Muscle layer of duodenum (tissue), 2 donors: ENCODE results near the gene DLG5.

ENCODE experiments used
- H3K27ac ChIP-seq: one replicate; pipeline ENCODE4 v1.7.0; 2013; ENCODE audit warnings: mild to moderate bottlenecking, low read length
- H3K27me3 ChIP-seq: one replicate; pipeline ENCODE4 v1.7.0; 2013; ENCODE audit warnings: low read depth, mild to moderate bottlenecking, control low read depth, low read length
- H3K36me3 ChIP-seq, 2 donors: one replicate each; pipeline ENCODE4 v1.7.0; 2013; ENCODE audit warnings: low read length in 2 of 2, control low read depth in 1 of 2, mild to moderate bottlenecking in 1 of 2; ENCODE audit not compliant: insufficient read depth in 2 of 2, control insufficient read depth in 1 of 2
- H3K4me1 ChIP-seq, 2 donors: one replicate each; pipeline ENCODE4 v1.7.0; 2013; ENCODE audit warnings: low read length in 2 of 2, mild to moderate bottlenecking in 2 of 2, control low read depth in 1 of 2, moderate library complexity in 1 of 2; ENCODE audit not compliant: insufficient read depth in 2 of 2, control insufficient read depth in 1 of 2
- H3K4me3 ChIP-seq, 2 donors: one replicate each; pipeline ENCODE4 v1.7.0; 2013; ENCODE audit warnings: low read length in 2 of 2, low read depth in 1 of 2, mild to moderate bottlenecking in 1 of 2
- H3K9me3 ChIP-seq, 2 donors: one replicate each; pipeline ENCODE4 v1.7.0; 2013; ENCODE audit warnings: low read length in 2 of 2, control low read depth in 1 of 2, mild to moderate bottlenecking in 1 of 2; ENCODE audit not compliant: control insufficient read depth in 1 of 2
- donor health status: healthy.

DLG5 gene

DNA sequence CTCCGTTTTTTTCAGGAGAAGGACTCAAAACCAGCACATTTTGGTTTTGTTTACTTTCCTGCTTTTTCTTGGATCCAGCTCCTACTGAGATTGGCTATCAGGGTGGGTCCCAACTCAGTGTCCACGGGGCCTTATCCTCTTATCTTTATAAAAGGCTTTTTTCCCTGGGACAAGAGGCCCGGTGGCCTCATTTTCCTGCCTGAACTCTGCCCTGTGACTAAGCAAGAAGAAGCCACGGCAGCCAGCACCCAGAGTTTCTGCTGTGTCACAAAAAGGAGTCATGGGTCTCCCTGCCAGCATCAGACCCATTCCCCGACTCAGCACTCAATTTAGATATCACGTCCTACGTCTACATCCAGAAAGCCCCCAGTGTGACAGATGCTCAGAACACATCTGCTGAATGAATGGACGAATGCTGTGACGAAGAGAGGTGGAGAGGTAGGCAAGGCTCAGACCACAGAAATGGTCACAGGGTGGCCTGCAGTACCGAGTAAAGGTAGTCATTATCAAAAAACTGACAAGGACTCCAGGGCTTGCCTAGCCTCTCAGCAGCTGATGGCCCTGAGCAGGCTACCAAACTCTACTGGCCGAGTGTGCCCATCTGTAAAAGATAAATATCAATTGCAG lies 16.7 kb downstream of the DLG5 start:
- Histone ChIP-seq H3K36me3 (no peaks in the 10 kb centered on the region), H3K27me3 (no peaks in the 10 kb centered on the region), H3K4me1 (peaks cover 0 to 19% of the 10 kb centered on the region in 2 donors), H3K4me3 (no peak overlapping the region), H3K27ac (peak overlapping the region; percentile 78), H3K9me3 (no peaks in the 10 kb centered on the region)

- Histone ChIP-seq H3K36me3 (no peaks in the 10 kb centered on the region), H3K27me3 (no peaks in the 10 kb centered on the region), H3K9me3 (no peaks in the 10 kb centered on the region), H3K4me1 (peaks cover 0 to 19% of the 10 kb centered on the region in 2 donors), H3K4me3 (no peak overlapping the region), H3K27ac (peak overlapping the region; percentile 78)
Measured at GRCh38 chr10:77909021-77909748, 17.4 kb downstream of the DLG5 start.

GRCh38 chr10:77907900-77908717 lies 18.4 kb downstream of the DLG5 start:
- Histone ChIP-seq H3K27ac (no peak overlapping the region), H3K4me3 (no peak overlapping the region), H3K36me3 (no peaks in the 10 kb centered on the region), H3K4me1 (peaks cover 0 to 18% of the 10 kb centered on the region in 2 donors), H3K9me3 (no peaks in the 10 kb centered on the region), H3K27me3 (no peaks in the 10 kb centered on the region)

- Histone ChIP-seq H3K27ac (no peak overlapping the region), H3K27me3 (no peaks in the 10 kb centered on the region), H3K4me3 (no peak overlapping the region), H3K4me1 (peaks cover 0 to 12% of the 10 kb centered on the region in 2 donors), H3K36me3 (no peaks in the 10 kb centered on the region), H3K9me3 (no peaks in the 10 kb centered on the region)
Measured at GRCh38 chr10:77907462-77907861, 19.1 kb downstream of the DLG5 start.

DNA sequence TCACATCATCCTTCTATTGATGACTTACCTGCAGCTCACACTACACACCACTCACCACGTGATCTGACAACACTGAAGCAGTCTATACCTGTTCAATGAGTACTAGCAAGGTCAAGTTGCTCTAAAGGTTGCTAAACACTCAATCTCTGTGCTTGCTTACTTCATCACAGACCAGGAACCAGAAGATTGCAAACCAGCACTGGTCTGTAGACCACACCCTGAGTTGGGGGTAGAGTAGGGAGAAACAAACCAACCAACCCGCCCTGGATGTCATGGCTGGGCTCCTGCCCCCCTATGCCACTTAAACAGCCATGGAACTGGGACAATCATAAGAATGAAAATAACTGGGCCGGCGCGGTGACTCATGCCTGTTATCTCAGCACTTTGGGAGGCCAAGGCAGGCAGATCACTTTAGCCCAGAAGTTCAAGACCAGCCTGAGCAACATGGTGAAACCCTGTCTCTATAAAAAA lies 19.6 kb downstream of the DLG5 start:
- Histone ChIP-seq H3K27me3 (no peaks in the 10 kb centered on the region), H3K4me1 (peaks cover 0 to 12% of the 10 kb centered on the region in 2 donors), H3K4me3 (no peak overlapping the region), H3K27ac (no peak overlapping the region), H3K9me3 (no peaks in the 10 kb centered on the region), H3K36me3 (no peaks in the 10 kb centered on the region)

DNA sequence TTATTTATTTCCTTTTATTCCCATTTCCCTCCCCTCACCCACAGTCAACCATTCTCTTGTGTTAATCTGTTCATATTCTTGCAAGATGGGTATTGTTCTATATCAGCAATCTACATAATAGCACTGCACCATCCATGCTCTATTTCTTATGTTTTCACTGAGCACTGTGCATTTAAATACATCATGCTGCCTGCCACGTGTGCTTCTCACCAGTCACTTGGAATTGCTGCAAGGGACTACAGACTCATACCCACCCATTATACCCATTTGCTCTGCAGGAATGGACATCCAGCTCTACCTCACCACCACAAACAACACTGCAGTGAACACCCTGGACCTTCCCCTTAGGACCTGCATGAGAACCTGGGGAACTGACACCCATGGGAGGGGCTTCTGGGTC lies 20.8 kb downstream of the DLG5 start:
- Histone ChIP-seq H3K4me1 (peaks cover 7 to 17% of the 10 kb centered on the region in 2 donors), H3K9me3 (no peaks in the 10 kb centered on the region), H3K27me3 (no peaks in the 10 kb centered on the region), H3K27ac (no peak overlapping the region), H3K36me3 (no peaks in the 10 kb centered on the region), H3K4me3 (no peak overlapping the region)

- H3K27ac ChIP-seq: no peak overlapping the region
Measured at GRCh38 chr10:77905086-77905748, 21.3 kb downstream of the DLG5 start.

GRCh38 chr10:77904100-77904840 lies 22.3 kb downstream of the DLG5 start:
- Histone ChIP-seq H3K4me3 (no peak overlapping the region), H3K4me1 (peaks cover 16 to 28% of the 10 kb centered on the region in 2 donors), H3K27me3 (no peaks in the 10 kb centered on the region), H3K36me3 (no peaks in the 10 kb centered on the region), H3K9me3 (no peaks in the 10 kb centered on the region), H3K27ac (no peak overlapping the region)

More at GRCh38 chr10:77905086-77905748, 21.3 kb downstream of the DLG5 start:
- peaks cover 7 to 19% of the 10 kb centered on the region in 2 donors for H3K4me1 ChIP-seq
- H3K27me3 ChIP-seq: no peaks in the 10 kb centered on the region
- no peaks in the 10 kb centered on the region for H3K9me3 ChIP-seq
- no peak overlapping the region for H3K4me3 ChIP-seq
- H3K36me3 ChIP-seq: no peaks in the 10 kb centered on the region

GRCh38 chr10:77902159-77902558 lies 24.4 kb downstream of the DLG5 start:
- no peaks in the 10 kb centered on the region for H3K27me3 ChIP-seq
- peaks cover 23 to 34% of the 10 kb centered on the region in 2 donors for H3K4me1 ChIP-seq
- H3K36me3 ChIP-seq: no peaks in the 10 kb centered on the region
- H3K27ac ChIP-seq: peak overlapping the region; percentile 5
- no peak overlapping the region for H3K4me3 ChIP-seq
- no peaks in the 10 kb centered on the region for H3K9me3 ChIP-seq

GRCh38 chr10:77901743-77902142 lies 24.8 kb downstream of the DLG5 start:
- no peaks in the 10 kb centered on the region for H3K36me3 ChIP-seq
- peaks cover 23 to 34% of the 10 kb centered on the region in 2 donors for H3K4me1 ChIP-seq
- peak overlapping the region; percentile 5 for H3K27ac ChIP-seq
- no peaks in the 10 kb centered on the region for H3K27me3 ChIP-seq
- no peaks in the 10 kb centered on the region for H3K9me3 ChIP-seq
- no peak overlapping the region for H3K4me3 ChIP-seq
